Natural killer cell treated with Interleukin-12 subunit alpha and Interleukin-12 subunit beta and Interleukin-15 and Interleukin-18, amount 100 ng/mL, for 72 hours (primary cell): ENCODE results near the gene CSMD2. TPM values are rescaled to one million over a fixed set of nuclear protein-coding genes. Genes with fewer than 3 reads are reported as not detected.

Source experiments
- ATAC-seq, 2 donors: fragments of 150-1000 bp; cut with Tn5 transposase in 1 of 2; sonication (Bioruptor Pico), chemical (Tn5 transposase) in 1 of 2; 2 replicates each; pipeline ENCODE4 v1.10.0; 2021
- DNase-seq: peaks from one replicate; pipeline ENCODE4 v3.0.0; 2022; ENCODE audit warnings: low spot score
- H3K27ac Mint-ChIP-seq, 2 donors: 1 replicate in 1 of 2; 2 replicates in 1 of 2; pipeline ENCODE4 v1.8.0; 2022; ENCODE audit warnings: mixed read lengths in 2 of 2, mild to moderate bottlenecking in 1 of 2, moderate library complexity in 1 of 2
- H3K27me3 Mint-ChIP-seq, 2 donors: 1 replicate in 1 of 2; 2 replicates in 1 of 2; pipeline ENCODE4 v1.8.0; 2022; ENCODE audit warnings: mixed read lengths in 2 of 2
- H3K36me3 Mint-ChIP-seq: one replicate; pipeline ENCODE4 v1.8.0; 2022; ENCODE audit warnings: mixed read lengths
- H3K4me1 Mint-ChIP-seq, 2 donors: 1 replicate in 1 of 2; 2 replicates in 1 of 2; pipeline ENCODE4 v1.8.0; 2022; ENCODE audit warnings: low read depth in 2 of 2, mixed read lengths in 2 of 2, mild to moderate bottlenecking in 1 of 2
- H3K4me3 Mint-ChIP-seq: one replicate; pipeline ENCODE4 v1.8.0; 2022; ENCODE audit warnings: mixed read lengths
- H3K9me3 Mint-ChIP-seq: 2 replicates; pipeline ENCODE4 v1.8.0; 2022; ENCODE audit warnings: mixed read lengths
- total RNA-seq, 2 donors: library from RNA; stranded (reverse); gene quantifications; one replicate each; pipeline ENCODE4 v1.2.3, GENCODE V29; 2022

The CSMD2 gene
- total RNA-seq, 2 donors from 2014 or later, result not detected

- peaks cover 26 to 64% of the 10 kb centered on the region in 2 donors for H3K27me3 Mint-ChIP-seq
- H3K4me1 Mint-ChIP-seq, result no peaks in the 10 kb centered on the region
- no peak overlapping the region for H3K27ac Mint-ChIP-seq
- DNase-seq (no peak), ATAC-seq (no peak)
- H3K9me3 Mint-ChIP-seq, result no peaks in the 10 kb centered on the region
- no peak overlapping the region for H3K4me3 Mint-ChIP-seq
- H3K36me3 Mint-ChIP-seq, result no peaks in the 10 kb centered on the region
Observed at GRCh38 chr1:33692206-33693188, 472.5 kb downstream of the CSMD2 start.

GRCh38 chr1:33687000-33687399, 478.0 kb downstream of the CSMD2 start:
- H3K27me3 Mint-ChIP-seq, result peaks cover 38 to 67% of the 10 kb centered on the region in 2 donors
- H3K27ac Mint-ChIP-seq, result no peak overlapping the region
- no peaks in the 10 kb centered on the region for H3K9me3 Mint-ChIP-seq
- DNase-seq (no peak), ATAC-seq (no peak)
- H3K36me3 Mint-ChIP-seq, result no peaks in the 10 kb centered on the region
- no peak overlapping the region for H3K4me3 Mint-ChIP-seq
- no peaks in the 10 kb centered on the region for H3K4me1 Mint-ChIP-seq

GRCh38 chr1:33686551-33686950, 478.5 kb downstream of the CSMD2 start:
- peak in 1 of 2 donors; percentile 36 for ATAC-seq

GRCh38 chr1:33685256-33685655, 479.8 kb downstream of the CSMD2 start:
- no peak for DNase-seq
- no peaks in the 10 kb centered on the region for H3K9me3 Mint-ChIP-seq
- H3K27ac Mint-ChIP-seq, result no peak overlapping the region
- peaks cover 35 to 56% of the 10 kb centered on the region in 2 donors for H3K27me3 Mint-ChIP-seq
- H3K36me3 Mint-ChIP-seq, result no peaks in the 10 kb centered on the region
- ATAC-seq, result no peak
- H3K4me3 Mint-ChIP-seq, result no peak overlapping the region
- no peaks in the 10 kb centered on the region for H3K4me1 Mint-ChIP-seq

More at GRCh38 chr1:33686551-33686950, 478.5 kb downstream of the CSMD2 start:
- H3K4me1 Mint-ChIP-seq, result no peaks in the 10 kb centered on the region
- no peak for DNase-seq
- H3K27ac Mint-ChIP-seq, result no peak overlapping the region
- H3K36me3 Mint-ChIP-seq, result no peaks in the 10 kb centered on the region
- peaks cover 35 to 66% of the 10 kb centered on the region in 2 donors for H3K27me3 Mint-ChIP-seq
- no peak overlapping the region for H3K4me3 Mint-ChIP-seq
- no peaks in the 10 kb centered on the region for H3K9me3 Mint-ChIP-seq

- Mint-ChIP-seq H3K4me1 (no peaks in the 10 kb centered on the region), H3K27me3 (peaks cover 35 to 53% of the 10 kb centered on the region in 2 donors), H3K9me3 (no peaks in the 10 kb centered on the region), H3K36me3 (no peaks in the 10 kb centered on the region), H3K4me3 (no peak overlapping the region), H3K27ac (no peak overlapping the region)
- ATAC-seq (no peak), DNase-seq (no peak)
Observed at GRCh38 chr1:33684396-33685179, 480.4 kb downstream of the CSMD2 start.

GRCh38 chr1:33683913-33684312, 481.1 kb downstream of the CSMD2 start:
- H3K27me3 Mint-ChIP-seq, result peaks cover 35 to 53% of the 10 kb centered on the region in 2 donors
- H3K27ac Mint-ChIP-seq, result no peak overlapping the region
- H3K9me3 Mint-ChIP-seq, result no peaks in the 10 kb centered on the region
- no peak for ATAC-seq
- no peak for DNase-seq
- no peak overlapping the region for H3K4me3 Mint-ChIP-seq
- H3K4me1 Mint-ChIP-seq, result no peaks in the 10 kb centered on the region
- H3K36me3 Mint-ChIP-seq, result no peaks in the 10 kb centered on the region

GRCh38 chr1:33682371-33682770, 482.7 kb downstream of the CSMD2 start:
- no peak for DNase-seq
- Mint-ChIP-seq H3K36me3 (no peaks in the 10 kb centered on the region), H3K4me1 (no peaks in the 10 kb centered on the region), H3K27me3 (peaks cover 32 to 44% of the 10 kb centered on the region in 2 donors), H3K9me3 (no peaks in the 10 kb centered on the region), H3K27ac (no peak overlapping the region), H3K4me3 (no peak overlapping the region)
- ATAC-seq, result no peak

GRCh38 chr1:33680281-33680840, 484.7 kb downstream of the CSMD2 start:
- Mint-ChIP-seq H3K27me3 (peaks cover 19 to 27% of the 10 kb centered on the region in 2 donors), H3K36me3 (no peaks in the 10 kb centered on the region), H3K4me1 (no peaks in the 10 kb centered on the region), H3K4me3 (no peak overlapping the region), H3K27ac (no peak overlapping the region), H3K9me3 (no peaks in the 10 kb centered on the region)
- ATAC-seq (peak in 1 of 2 donors; percentile 50), DNase-seq (no peak)

- peaks cover 28 to 40% of the 10 kb centered on the region in 2 donors for H3K27me3 Mint-ChIP-seq
- no peak for DNase-seq
- no peak for ATAC-seq
- H3K27ac Mint-ChIP-seq, result no peak overlapping the region
- H3K4me3 Mint-ChIP-seq, result no peak overlapping the region
- H3K4me1 Mint-ChIP-seq, result no peaks in the 10 kb centered on the region
- H3K36me3 Mint-ChIP-seq, result no peaks in the 10 kb centered on the region
- H3K9me3 Mint-ChIP-seq, result no peaks in the 10 kb centered on the region
Observed at GRCh38 chr1:33670567-33670966, 494.5 kb downstream of the CSMD2 start.

- no peak for ATAC-seq
- no peaks in the 10 kb centered on the region for H3K9me3 Mint-ChIP-seq
- no peak for DNase-seq
- H3K27me3 Mint-ChIP-seq, result peaks cover 20 to 34% of the 10 kb centered on the region in 2 donors
- no peaks in the 10 kb centered on the region for H3K4me1 Mint-ChIP-seq
- H3K36me3 Mint-ChIP-seq, result no peaks in the 10 kb centered on the region
- no peak overlapping the region for H3K4me3 Mint-ChIP-seq
- no peak overlapping the region for H3K27ac Mint-ChIP-seq
Observed at GRCh38 chr1:33668695-33669094, 496.3 kb downstream of the CSMD2 start.

- Mint-ChIP-seq H3K36me3 (no peaks in the 10 kb centered on the region), H3K27ac (no peak overlapping the region), H3K4me1 (no peaks in the 10 kb centered on the region), H3K9me3 (no peaks in the 10 kb centered on the region), H3K4me3 (no peak overlapping the region), H3K27me3 (peaks cover 17 to 27% of the 10 kb centered on the region in 2 donors)
- DNase-seq (no peak), ATAC-seq (peak in 1 of 2 donors; percentile 43)
Observed at GRCh38 chr1:33667386-33668282, 497.4 kb downstream of the CSMD2 start.

GRCh38 chr1:33666616-33667015, 498.4 kb downstream of the CSMD2 start:
- no peaks in the 10 kb centered on the region for H3K36me3 Mint-ChIP-seq
- no peak overlapping the region for H3K27ac Mint-ChIP-seq
- ATAC-seq, result no peak
- no peak for DNase-seq
- H3K4me3 Mint-ChIP-seq, result no peak overlapping the region
- H3K9me3 Mint-ChIP-seq, result no peaks in the 10 kb centered on the region
- H3K27me3 Mint-ChIP-seq, result peaks cover 22 to 32% of the 10 kb centered on the region in 2 donors
- no peaks in the 10 kb centered on the region for H3K4me1 Mint-ChIP-seq
